Fibroblast of skin of right quadriceps (primary cell): ENCODE results near the gene CARD16.
A peak's percentile ranks its signal among the peaks of the same experiment; 100 is the strongest.
"Not testable (repeated sequence)": the region's sequence is repeated elsewhere in the genome, so short reads cannot be mapped to it uniquely, and the experiment has no call there.

Experiments
- DNase-seq: peaks from one replicate; pipeline ENCODE4 v3.0.0-alpha.2; 2013

Gene CARD16

DNA sequence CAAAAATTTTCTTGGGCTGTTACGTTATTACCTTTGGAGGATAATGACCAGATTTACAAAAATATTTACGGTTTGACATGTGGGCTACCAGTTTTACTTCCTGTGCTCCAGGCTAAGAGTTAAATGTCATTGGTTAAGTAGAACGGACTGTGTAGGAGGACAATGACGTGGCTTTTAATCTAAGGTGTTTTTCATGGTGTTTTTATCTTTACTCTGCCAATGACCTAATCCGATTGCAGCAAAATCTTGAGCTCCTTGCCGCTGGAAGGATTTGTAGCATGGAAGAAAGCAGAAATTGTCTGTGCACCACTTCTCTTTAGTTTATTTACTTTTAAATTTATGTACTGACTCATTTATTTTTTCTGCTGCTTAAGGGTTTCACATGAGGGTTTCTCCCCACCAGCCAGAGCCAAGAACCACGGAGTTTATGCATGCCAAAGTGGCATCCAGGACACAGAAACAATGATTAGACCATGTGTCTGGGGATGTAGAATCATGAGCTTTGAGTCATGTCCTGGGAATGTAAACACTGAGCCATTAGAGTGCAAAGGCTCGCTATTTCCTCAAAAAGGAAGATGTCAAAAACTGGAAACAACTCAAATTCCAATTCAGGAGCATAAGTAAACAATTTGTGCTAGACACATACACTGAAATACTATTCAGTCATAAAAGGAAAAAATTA, 1.9 kb upstream of the CARD16 start:
- DNase-seq, result peak; percentile 99

DNA sequence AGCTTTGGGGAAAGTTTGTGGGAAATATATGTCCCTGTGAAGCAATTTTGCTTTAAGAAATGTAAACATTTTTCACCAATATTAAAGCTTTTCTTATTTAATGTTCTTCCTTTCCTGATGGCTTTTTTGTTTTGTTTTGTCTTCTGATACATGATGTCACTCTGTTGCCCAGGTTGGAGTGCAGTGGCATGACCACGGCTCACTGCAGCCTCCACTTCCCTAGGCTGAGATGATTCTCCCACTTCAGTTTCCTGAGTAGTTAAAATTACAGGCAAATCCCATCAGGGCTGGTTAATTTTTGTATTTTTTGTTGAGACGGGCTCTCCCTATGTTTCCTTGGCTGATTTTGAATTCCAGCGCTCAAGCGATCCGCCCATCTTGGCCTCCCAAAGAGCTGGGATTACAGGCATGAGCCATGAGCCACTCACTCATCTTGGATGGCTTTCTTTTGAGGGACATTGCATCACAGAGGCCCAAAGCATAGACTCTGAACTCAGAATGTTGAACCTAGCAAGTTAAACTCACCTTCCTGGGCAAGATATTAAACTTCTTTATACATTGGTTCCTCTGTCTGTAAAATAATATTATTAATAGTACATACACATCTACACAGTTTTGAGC, 651 bp upstream of the CARD16 start:
- no peak for DNase-seq

DNA sequence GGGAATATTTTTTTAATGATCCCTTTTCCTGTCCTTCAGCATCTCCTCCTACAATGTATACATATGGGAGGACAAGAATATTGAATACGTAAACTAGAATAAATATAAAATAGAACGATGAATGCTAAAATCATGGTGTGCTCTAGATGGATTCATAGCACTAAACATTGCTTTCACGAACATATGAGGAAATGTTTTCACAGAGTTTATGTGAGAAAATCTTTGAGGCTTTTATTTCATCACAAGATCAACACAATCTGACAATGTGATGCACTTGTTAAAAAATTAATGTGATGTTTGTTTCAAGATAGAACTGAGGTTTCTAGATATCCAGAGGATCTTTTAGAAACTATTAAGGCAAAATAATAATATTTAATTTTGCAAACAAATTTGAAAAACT, 3.0 kb downstream of the CARD16 start:
- DNase-seq, result no peak

DNA sequence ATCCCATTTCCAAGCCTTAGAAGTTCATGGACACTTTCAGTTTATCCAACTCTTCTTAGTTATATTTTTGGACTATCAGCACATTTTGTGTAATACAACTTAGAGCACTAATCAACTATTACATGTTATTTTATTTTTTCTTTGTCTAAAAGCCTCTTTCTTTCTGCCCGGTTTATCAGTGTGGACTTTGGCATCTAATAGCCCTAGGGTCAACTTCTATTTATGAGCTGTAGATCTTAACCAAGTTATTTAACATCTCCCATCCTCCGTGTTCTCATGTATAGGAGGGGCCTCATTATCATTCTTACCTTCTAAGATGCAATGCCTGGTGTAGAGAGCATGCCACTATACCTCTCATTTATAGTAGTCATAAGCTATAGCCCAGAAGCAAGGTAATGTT, 4.4 kb downstream of the CARD16 start:
- DNase-seq, result no peak

DNA sequence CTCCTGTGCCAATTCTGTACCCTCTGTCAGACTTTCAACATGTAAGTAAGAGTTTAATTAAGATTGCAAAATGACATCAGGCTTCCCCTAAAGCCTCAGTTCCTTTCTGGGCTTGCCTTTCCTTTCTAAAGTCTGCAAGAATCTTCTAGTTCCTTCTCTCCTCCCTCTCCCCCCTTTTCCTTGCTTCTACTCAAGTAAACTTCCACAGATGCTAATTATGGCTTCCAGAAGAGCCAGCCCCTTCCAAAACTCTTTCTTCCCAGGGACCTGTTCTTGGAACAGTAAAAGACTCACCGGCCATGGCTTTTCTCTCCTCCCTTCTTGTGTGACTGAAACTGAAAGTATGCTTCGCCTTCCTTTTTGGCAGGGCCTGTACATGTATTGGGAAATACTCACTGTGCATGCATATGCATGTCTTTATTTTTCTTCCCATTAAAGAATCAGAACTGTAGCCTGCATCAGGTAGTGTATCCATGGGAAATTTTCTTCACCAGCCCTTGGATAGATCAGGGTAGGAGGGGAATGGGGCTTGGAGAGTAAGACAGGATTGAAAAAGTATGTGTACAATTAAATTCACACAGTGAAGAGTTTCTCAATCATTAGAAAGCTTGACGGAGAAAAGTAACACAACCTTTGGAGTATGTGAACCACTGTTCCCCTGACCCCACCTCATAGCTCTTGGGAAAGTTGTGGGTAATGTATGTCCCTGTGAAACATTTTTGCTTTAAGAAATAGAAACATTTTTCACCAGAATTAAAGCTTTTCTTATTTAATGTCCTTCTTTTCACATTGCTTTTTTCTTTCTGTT, 10.1 kb downstream of the CARD16 start, which contains the start of gene CASP1:
CASP1 (minus strand) TSS at position 332 of the 808 bp plus-strand sequence; CDS start at position 301, 31 bp downstream.
- DNase-seq, result peak; percentile 77

DNA sequence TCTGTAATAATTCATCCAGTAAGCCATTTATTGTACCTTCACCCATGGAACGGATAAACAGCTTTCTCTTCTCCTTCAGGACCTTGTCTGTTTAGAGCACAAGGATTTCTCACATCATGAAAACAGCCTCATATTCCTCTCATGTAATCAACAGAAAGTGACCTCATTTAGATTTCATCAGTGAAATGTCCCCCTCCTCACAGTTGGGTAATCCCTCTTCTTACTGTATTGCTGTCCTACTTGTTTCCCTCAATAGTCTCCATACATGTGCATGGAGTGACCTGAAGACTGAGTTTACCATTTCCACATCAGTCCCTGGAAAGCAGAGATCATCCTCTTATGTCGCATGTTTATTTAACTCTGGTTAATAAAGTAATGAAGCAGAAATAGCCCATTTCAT, 10.7 kb downstream of the CARD16 start:
- DNase-seq, result not testable (repeated sequence)

DNA sequence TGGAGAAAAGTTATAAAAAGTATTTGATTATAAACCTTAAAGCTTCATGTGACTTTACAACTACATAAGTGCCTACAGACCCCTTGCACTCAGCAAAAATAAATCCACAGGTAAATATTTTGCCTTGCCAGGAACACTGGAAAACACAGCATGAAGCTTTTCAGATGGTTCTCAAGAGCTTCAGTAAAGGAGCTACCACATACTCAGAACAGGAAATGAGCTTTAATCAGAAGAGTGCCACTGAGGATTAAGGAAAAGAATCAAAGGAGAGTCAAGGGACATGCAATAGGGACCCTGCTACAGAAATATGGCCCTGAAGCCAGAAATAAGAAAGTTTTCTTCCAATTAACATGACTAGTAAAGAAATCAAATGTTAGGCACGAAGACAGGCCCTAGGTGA, 11.4 kb downstream of the CARD16 start:
- no peak for DNase-seq

DNA sequence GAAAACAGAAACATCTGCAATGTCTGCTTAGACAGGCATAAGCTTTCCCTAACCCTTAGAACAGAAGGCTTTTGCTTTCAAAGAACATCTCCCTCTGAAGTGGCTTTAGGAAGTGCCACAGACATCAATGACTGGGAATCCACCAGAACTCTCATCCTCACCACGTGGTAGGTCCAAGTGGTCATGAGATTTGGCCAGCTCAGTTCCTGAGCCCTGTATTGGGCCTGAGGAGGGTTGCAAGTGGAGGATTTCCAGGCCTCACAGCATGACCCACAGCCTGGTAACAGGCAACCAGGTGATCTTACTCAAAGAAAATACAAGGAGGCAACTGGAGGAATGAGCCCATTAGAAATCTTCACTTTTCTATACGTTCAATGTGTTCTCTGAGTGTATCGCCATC, 11.8 kb downstream of the CARD16 start:
- no peak for DNase-seq

DNA sequence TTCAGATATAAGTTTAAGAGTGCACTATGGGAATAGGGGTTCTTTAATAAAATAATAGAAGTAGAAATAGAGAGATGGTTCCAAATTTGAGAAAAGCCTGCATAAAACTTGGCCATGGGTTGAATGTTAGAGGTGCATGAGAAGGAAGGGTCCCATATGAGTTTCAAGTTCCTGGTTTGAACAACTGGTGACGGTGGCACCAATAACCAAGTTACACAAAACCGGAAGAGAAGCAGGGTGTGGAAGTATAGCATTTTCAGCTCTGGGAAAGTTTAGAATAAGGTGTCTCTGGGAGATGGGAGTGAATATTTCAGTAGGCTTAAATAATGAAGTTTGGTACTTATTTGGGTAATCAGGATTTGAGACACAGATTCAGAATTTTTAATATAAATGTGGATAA, 12.6 kb downstream of the CARD16 start:
- DNase-seq, result no peak

DNA sequence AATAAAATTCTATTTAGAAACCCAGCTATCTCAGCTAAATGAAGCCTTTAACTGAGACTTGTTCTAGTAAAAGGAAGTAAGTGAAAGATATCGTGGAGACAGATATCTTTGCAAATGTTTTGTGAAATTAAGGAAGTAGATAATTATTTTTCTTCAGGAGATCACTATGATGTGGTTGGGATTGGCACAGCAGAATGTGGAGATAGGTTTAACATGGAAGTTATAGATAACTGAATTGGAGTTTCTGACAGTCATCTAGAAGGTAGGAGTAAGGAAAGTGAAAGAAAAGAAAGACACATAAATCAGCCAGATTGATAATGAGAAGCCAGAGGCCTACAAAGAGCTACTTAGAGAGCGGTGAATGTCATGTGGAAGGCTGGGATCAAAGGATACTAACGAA, 17.5 kb downstream of the CARD16 start:
- DNase-seq, result no peak

DNA sequence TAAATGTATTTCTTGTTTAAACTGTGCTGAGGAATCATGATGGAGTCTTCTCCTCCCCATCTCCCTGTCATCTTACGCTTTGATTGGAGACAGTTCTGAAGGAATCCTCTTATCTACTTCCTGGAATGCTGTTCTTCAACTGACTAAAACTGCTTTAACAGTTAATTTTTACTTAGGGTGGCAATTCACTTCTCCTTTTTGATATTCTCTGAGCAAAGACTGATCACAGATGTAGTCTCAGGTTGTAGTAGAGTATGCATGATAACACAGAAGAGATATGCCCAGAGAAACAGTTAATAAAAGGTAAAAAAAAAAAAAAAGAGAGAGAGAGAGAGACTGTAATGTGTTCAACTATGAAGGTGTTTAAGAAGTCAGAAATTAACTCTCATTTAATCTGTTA, 20.7 kb downstream of the CARD16 start:
- DNase-seq, result no peak

DNA sequence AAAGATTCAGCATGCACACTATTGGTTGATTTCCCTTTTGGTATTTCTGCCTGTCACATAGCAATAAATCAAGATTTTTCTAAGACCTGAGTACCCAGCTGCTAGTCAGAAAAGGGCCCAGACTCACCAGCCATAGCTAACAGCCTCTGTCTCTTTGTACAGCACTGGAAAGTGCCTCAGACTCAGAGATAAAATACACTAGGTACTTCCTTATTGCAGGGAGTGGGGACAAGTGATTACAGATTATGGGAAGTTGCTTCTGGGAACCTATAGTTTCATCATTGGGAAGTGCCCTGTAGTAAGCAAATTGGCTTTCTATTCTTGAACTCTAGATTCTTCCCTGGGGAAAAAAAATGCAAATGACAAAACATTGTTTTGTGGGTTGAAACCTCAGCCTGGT, 22.1 kb downstream of the CARD16 start, which contains the start of gene CASP5:
CASP5 (minus strand) TSS at position 166 of the 400 bp plus-strand sequence; CDS start at position 134, 32 bp downstream.
- no peak for DNase-seq

DNA sequence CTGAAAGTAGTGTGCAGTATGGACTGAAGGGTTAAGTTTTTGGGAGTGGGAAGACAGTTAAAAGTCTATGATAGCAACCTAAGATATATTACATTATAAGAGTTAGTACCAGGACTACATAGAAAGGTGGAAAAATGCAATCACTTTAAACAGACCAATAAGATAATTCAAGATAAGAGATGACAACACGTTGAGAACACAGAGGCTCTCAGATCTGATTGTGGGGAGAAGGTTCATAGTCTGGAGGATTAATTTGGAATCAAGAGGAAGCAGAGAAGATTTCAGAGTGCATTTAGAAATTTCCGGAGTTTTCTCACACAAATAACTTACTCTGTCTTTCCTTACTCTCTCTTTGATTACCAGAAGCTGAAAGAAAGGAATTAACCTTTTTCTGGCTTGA, 22.6 kb downstream of the CARD16 start:
- no peak for DNase-seq

DNA sequence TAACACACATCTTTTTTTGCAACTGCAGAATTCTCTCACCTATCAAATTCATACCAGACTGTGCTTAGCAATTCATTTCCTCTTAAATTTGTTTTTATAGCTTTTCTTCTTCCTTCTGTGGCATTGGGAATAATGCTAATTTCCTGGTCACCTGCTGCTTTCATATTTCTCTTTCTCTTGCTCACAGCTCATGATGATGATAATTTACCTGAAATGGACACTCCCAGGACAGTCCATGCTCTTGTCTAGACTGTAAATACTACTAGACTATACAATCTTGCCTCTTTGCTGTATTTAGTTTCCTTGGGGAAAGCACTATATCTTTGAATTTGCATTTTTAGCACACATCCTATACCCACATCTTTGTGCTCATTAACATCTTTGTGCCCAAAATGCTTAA, 37.7 kb downstream of the CARD16 start:
- no peak for DNase-seq

DNA sequence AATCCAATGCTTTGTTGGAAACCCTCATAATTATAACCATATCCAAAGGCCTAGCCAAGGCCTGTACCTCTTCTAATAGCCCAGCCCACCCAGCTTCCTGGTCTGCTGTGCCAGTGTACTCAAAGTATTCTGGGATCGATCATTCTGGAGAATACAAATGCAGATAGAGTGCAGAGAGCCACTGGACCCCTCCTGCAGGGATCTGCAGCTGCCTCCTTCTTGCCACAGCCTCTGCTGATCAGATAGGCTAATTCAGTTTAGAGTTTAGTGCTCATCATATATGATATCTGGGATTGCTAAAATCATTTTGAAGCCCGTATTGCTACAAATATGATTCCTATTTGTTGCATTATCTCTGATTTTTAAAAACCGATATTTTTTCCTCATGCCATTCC, 39.7 kb downstream of the CARD16 start:
- no peak for DNase-seq

DNA sequence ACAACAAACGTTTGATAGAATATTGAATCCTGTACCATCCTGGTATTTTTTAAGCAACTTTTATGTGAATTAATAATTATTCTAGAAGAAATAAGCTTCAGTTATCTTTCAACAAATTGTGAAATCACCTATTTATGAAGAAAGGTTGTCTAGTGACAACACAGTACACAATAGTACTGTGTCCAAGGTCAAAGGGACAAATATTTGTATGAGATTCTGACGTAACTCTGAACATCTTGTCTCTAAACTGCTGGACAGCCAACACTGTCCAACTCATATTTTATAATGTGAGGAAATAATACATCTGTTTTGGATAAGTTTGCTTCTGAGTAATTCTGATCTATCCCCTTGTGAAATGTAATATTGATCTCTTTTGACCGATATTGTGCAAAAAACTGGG, 41.1 kb downstream of the CARD16 start:
- DNase-seq, result no peak

DNA sequence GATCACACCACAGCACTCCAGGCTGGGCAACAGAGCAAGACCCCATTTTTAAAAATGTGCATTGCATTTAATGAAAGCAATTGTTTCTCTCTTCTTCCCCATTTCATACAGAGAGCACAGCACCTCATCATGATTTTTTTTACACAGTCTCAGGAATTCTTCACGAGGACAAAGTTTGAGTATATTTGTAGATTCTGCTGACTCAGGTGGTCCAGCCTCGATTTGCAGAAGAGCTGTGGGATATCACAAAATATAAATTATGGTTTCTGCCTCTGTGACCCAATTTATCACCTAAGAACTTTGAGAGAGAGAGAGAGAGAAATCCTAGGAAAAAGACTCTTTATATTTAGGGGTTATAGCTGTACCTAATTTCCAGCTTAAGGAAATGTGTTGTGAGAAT, 42.0 kb downstream of the CARD16 start:
- DNase-seq, result no peak

DNA sequence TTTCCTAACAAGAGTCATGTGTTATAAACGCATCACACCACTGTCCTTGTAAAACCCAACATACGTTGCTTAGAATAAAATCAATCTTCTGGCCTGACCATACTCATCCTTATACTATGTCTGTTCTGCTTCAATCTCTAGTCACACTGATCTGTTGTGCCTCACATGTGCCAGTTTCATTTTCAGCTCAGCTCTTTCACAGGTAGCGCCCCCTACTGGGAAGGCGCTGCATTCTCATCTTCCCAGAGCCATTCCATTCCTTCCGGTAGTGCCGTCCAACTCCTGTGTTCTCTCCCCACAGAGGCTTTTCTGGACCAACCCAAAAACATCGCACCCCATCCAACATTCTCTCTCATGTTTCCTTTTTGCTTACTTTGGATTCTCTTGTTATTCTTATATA, 44.3 kb downstream of the CARD16 start:
- DNase-seq, result no peak

DNA sequence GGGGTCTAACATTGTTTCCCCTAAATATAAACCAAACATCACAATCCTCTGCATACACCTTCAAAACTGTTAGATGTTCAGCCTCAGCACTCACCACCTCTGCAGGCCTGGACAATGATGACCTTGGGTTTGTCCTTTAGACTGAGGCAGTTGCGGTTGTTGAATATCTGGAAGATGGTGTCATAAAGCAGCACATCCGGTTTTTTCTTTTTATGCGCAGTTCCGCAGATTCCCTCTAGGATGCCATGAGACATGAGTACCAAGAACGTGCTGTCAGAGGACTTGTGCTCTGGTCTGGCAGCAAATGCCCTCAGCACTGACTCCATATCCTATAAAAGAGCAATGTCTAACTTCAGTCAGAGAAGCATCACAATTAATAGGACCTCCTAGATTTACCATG, 45.0 kb downstream of the CARD16 start:
- DNase-seq, result peak; percentile 41

DNA sequence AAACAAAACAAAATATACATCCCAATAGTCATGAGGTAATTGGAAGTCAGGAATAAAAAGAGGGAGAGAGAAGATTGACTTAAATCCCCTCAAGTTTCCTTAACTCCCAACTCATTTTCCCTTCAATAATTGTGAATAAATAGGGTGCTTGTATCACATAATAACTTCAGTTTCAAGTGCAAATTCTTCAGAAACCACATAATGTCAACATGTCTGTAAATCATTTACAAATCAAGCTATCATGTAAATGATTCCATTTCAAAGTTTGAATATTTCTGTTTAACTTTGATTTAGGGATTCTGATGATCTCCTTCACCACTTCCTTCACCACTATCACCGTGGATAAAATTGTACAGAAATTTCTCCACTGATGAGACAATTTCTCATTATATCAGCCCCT, 45.4 kb downstream of the CARD16 start:
- DNase-seq, result peak; percentile 20

DNA sequence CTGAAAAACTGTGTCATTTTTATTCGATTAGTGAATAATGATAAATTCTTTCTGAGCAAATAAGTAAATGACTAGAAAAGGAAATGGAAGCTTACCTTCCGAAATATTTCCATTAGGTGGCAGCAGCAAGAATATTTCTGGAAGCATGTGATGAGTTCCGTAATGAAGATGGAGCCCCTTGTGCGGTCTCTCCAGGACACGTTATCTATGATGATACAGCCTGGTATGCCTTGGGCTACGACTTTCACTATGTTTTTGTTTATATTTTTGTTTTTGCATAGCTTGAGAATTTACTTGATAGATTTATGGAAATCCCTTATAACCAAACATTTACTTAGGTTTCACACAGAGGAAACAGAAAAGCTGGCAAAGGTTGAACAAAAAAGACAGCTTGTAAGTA, 47.8 kb downstream of the CARD16 start:
- no peak for DNase-seq

DNA sequence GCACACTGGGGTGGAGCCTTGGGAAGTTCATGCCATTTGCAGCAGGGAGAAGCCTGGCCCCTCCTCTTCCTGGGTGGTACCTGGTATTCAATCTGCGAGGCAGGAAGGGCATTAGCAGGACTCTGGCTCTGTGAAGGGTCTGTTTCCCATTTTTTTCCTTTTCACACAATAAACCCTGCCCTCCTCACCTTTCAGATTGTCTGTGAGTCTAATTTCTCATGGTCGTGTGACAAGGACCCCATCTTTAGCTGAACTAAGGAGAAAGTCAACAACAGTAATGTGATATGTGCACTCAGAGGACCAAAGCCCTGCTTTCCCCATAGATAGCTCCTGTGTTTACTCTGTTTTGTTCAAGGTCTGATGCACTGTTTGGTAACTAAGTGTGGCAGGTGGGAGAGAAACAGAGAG, 50.1 kb downstream of the CARD16 start:
- DNase-seq, result no peak

DNA sequence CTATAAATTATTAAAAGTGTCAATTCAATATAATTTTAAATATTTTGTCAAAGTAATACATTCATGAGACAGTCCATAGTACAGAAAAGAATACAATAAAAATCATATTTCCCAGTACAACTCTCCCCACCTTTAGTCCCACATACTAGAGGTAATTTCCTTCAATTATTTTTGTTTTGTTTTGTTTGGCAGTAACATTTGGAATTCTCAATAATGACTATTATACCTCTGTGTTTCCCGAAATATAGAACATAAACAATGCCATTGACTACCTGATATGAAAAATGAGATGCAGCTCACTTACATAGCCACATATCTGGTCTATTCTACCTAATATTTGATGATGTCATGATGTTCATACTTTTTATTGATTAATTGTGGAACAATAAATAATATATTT, 52.4 kb downstream of the CARD16 start:
- DNase-seq, result no peak

DNA sequence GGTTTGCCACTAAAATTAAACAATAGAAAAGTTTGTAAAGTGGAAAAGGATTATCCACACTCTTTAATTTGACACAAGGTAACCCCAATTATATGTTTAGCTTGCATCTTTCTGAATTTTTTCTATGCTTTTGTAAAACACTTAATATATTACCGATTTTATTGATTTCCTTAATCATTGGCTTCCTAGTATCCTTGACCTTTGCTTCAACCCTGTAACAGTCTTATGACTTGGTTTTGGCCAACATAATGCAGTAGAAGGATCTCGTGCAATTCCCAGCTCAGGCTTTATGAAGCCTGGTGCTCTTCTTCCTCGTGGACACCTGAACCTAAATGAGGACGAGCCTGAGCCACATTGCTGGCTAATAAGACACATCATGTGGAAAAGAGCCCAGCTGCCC, 53.1 kb downstream of the CARD16 start:
- no peak for DNase-seq
